GM23338 (cell line): ENCODE data around the gene CD177. TPM values are rescaled to one million over a fixed set of nuclear protein-coding genes. Genes with fewer than 3 reads are reported as not detected.

Experiments
- ATAC-seq: fragments of 200-7000 bp; cut with Tn5 transposase; 3 replicates; pipeline ENCODE4 v1.9.1; 2020
- DNase-seq: peaks from one replicate; pipeline ENCODE4 v3.0.0-alpha.2; 2015; ENCODE audit warnings: low spot score
- H2AFZ ChIP-seq: fragments of 200-600 bp; sonication (generic); 2 replicates; pipeline ENCODE4 v1.8.0; 2016; ENCODE audit warnings: antibody characterized with exemption, mild to moderate bottlenecking, moderate library complexity
- H3F3A ChIP-seq: fragments of 200-600 bp; sonication (generic); replicated peaks from 2 replicates; pipeline ENCODE4 v1.8.0; 2017; ENCODE audit warnings: antibody characterized with exemption, mixed run types, low read depth
- H3K27ac ChIP-seq: fragments of 200-600 bp; sonication (generic); 2 replicates; pipeline ENCODE4 v1.6.1; 2016; ENCODE audit warnings: low read depth
- H3K27me3 ChIP-seq: fragments of 200-600 bp; sonication (generic); 2 replicates; pipeline ENCODE4 v1.8.0; 2016; ENCODE audit warnings: mild to moderate bottlenecking, mixed run types, moderate library complexity; ENCODE audit not compliant: insufficient read depth
- H3K36me3 ChIP-seq: fragments of 200-600 bp; sonication (generic); 2 replicates; pipeline ENCODE4 v1.8.0; 2016; ENCODE audit warnings: mild to moderate bottlenecking; ENCODE audit not compliant: insufficient read depth
- H3K4me1 ChIP-seq: fragments of 200-600 bp; sonication (generic); 2 replicates; pipeline ENCODE4 v1.8.0; 2016; ENCODE audit warnings: mild to moderate bottlenecking, moderate library complexity; ENCODE audit not compliant: insufficient read depth
- H3K4me2 ChIP-seq: fragments of 200-600 bp; sonication (generic); 2 replicates; pipeline ENCODE4 v1.7.1; 2017; ENCODE audit warnings: mixed run types
- H3K4me3 ChIP-seq: fragments of 200-600 bp; sonication (generic); 2 replicates; pipeline ENCODE4 v1.6.1; 2016; ENCODE audit warnings: mixed run types
- H3K79me2 ChIP-seq: fragments of 200-600 bp; sonication (generic); replicated peaks from 2 replicates; pipeline ENCODE4 v1.8.0; 2017; ENCODE audit warnings: mild to moderate bottlenecking; ENCODE audit not compliant: insufficient read depth
- H3K9me2 ChIP-seq: fragments of 200-600 bp; sonication (generic); 2 replicates; pipeline ENCODE4 v1.8.0; 2017; ENCODE audit not compliant: insufficient read depth
- H4K20me1 ChIP-seq: fragments of 200-600 bp; sonication (generic); replicated peaks from 2 replicates; pipeline ENCODE4 v1.8.0; 2017; ENCODE audit warnings: mild to moderate bottlenecking; ENCODE audit not compliant: insufficient read depth
- H3K27ac Mint-ChIP-seq: 2 replicates; pipeline ENCODE4 v1.8.0; 2020; ENCODE audit warnings: inconsistent platforms, mild to moderate bottlenecking, moderate library complexity, mixed read lengths
- H3K27me3 Mint-ChIP-seq: 3 replicates; pipeline ENCODE4 v1.8.0; 2022; ENCODE audit warnings: low read depth, mild to moderate bottlenecking, moderate library complexity, mixed read lengths, inconsistent platforms; ENCODE audit not compliant: insufficient read depth, poor library complexity
- H3K36me3 Mint-ChIP-seq: 3 replicates; pipeline ENCODE4 v1.8.0; 2021; ENCODE audit warnings: low read depth, mild to moderate bottlenecking, inconsistent platforms, moderate library complexity, mixed read lengths
- H3K4me1 Mint-ChIP-seq: 3 replicates; pipeline ENCODE4 v1.8.0; 2020; ENCODE audit warnings: mild to moderate bottlenecking, inconsistent platforms, mixed read lengths
- H3K4me3 Mint-ChIP-seq: 3 replicates; pipeline ENCODE4 v1.8.0; 2021; ENCODE audit warnings: moderate library complexity, mild to moderate bottlenecking, inconsistent platforms, mixed read lengths
- H3K9me3 Mint-ChIP-seq: 3 replicates; pipeline ENCODE4 v1.8.0; 2020; ENCODE audit warnings: moderate library complexity, mild to moderate bottlenecking, inconsistent platforms, mixed read lengths
- CREB1 ChIP-seq: fragments of 250-450 bp; sonication (Bioruptor Pico); IDR thresholded peaks from 2 replicates; pipeline ENCODE4 v1.5.0; 2020; ENCODE audit warnings: low read depth, mild to moderate bottlenecking, moderate library complexity
- EZH2 ChIP-seq: fragments of 200-600 bp; sonication (generic); IDR thresholded peaks from one replicate; pipeline ENCODE4 v1.8.0; 2017; ENCODE audit warnings: antibody characterized with exemption, mild to moderate bottlenecking, low read depth; ENCODE audit not compliant: unreplicated experiment
- EZH2phosphoT487 ChIP-seq: fragments of 200-600 bp; sonication (generic); IDR thresholded peaks from one replicate; pipeline ENCODE4 v1.8.1; 2018; ENCODE audit warnings: antibody characterized with exemption; ENCODE audit not compliant: unreplicated experiment
- JUNB ChIP-seq: IDR thresholded peaks from one replicate; pipeline ENCODE4 v1.6.1; 2016; ENCODE audit warnings: antibody characterized with exemption; ENCODE audit not compliant: unreplicated experiment
- NANOG ChIP-seq: IDR thresholded peaks from 2 replicates; pipeline ENCODE4 v1.6.1; 2016; ENCODE audit warnings: antibody characterized with exemption, borderline replicate concordance
- POLR2AphosphoS5 ChIP-seq: IDR thresholded peaks from 2 replicates; pipeline ENCODE4 v1.6.1; 2016; ENCODE audit warnings: antibody characterized with exemption, low read depth
- STAT1 ChIP-seq: IDR thresholded peaks from one replicate; pipeline ENCODE4 v1.6.1; 2016; ENCODE audit warnings: antibody characterized with exemption; ENCODE audit not compliant: unreplicated experiment
- ZNF114 ChIP-seq: fragments of 250-450 bp; sonication (Bioruptor Pico); IDR thresholded peaks from 2 replicates; pipeline ENCODE4 v1.5.0; 2020; ENCODE audit warnings: mild to moderate bottlenecking, moderate library complexity
- ZNF331 ChIP-seq: fragments of 250-450 bp; sonication (Bioruptor Pico); IDR thresholded peaks from 2 replicates; pipeline ENCODE4 v1.5.0; 2020; ENCODE audit warnings: low read depth, mild to moderate bottlenecking, moderate library complexity
- polyA plus RNA-seq: library from polyadenylated mRNA; unstranded; fragments of >200 nt; fragmentation: Nextera tagmentation; extraction: Ambion mirVana; gene quantifications from 2 replicates; pipeline ENCODE4 v1.2.1, GENCODE V29; 2016
- total RNA-seq: library from RNA; depleted of rRNA; stranded (reverse); fragments of >200 nt; shearing (Covaris generic); gene quantifications from 2 replicates; pipeline ENCODE4 v1.2.3, GENCODE V29; 2014
- TF ChIP-seq, protein P1 (sequence below): fragments of 250-450 bp; sonication (Bioruptor Pico); IDR thresholded peaks from 2 replicates; pipeline ENCODE4 v1.5.0; 2020; ENCODE audit warnings: mild to moderate bottlenecking, moderate library complexity
- TF ChIP-seq, protein P2 (sequence below): IDR thresholded peaks from 2 replicates; pipeline ENCODE4 v1.6.1; 2016; ENCODE audit warnings: antibody characterized with exemption
- TF ChIP-seq, protein P3 (sequence below), 2 experiments: fragments of 200-600 bp in 1 of 2; sonication (generic) in 1 of 2; conservative IDR thresholded peaks; 2 replicates each; pipeline versions ENCODE4 v1.5.1 to v1.6.1; 2016 to 2017; ENCODE audit warnings: antibody characterized with exemption in 2 of 2, low read depth in 2 of 2, mild to moderate bottlenecking in 2 of 2, moderate library complexity in 1 of 2
- TF ChIP-seq, protein P4 (sequence below): IDR thresholded peaks from one replicate; pipeline ENCODE4 v1.6.1; 2018; ENCODE audit warnings: antibody characterized with exemption; ENCODE audit not compliant: unreplicated experiment

Gene CD177
- total and polyA plus RNA-seq, 2 experiments from 2014 or later = 0.50 to 0.90 TPM

DNA sequence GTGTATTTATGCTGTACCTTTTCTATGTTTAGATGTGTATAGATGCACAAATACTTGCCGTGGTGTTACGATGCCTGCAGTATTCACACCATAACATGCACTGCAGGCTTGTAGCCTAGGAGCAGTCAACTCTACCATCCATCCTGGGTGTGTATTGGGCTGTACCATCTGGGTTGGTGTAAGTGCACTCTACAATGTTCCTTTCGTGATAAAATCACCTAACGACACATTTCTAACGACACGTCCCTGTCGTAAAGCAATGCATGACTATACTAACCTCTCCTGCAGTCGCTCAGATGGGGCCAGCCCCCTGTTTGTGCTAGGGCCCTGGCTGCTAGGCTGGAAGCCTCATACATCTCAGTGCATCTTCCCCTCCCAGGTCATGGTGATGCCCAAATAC lies 18.4 kb downstream of the CD177 start (continued):
- TF ChIP-seq, protein P1, sequence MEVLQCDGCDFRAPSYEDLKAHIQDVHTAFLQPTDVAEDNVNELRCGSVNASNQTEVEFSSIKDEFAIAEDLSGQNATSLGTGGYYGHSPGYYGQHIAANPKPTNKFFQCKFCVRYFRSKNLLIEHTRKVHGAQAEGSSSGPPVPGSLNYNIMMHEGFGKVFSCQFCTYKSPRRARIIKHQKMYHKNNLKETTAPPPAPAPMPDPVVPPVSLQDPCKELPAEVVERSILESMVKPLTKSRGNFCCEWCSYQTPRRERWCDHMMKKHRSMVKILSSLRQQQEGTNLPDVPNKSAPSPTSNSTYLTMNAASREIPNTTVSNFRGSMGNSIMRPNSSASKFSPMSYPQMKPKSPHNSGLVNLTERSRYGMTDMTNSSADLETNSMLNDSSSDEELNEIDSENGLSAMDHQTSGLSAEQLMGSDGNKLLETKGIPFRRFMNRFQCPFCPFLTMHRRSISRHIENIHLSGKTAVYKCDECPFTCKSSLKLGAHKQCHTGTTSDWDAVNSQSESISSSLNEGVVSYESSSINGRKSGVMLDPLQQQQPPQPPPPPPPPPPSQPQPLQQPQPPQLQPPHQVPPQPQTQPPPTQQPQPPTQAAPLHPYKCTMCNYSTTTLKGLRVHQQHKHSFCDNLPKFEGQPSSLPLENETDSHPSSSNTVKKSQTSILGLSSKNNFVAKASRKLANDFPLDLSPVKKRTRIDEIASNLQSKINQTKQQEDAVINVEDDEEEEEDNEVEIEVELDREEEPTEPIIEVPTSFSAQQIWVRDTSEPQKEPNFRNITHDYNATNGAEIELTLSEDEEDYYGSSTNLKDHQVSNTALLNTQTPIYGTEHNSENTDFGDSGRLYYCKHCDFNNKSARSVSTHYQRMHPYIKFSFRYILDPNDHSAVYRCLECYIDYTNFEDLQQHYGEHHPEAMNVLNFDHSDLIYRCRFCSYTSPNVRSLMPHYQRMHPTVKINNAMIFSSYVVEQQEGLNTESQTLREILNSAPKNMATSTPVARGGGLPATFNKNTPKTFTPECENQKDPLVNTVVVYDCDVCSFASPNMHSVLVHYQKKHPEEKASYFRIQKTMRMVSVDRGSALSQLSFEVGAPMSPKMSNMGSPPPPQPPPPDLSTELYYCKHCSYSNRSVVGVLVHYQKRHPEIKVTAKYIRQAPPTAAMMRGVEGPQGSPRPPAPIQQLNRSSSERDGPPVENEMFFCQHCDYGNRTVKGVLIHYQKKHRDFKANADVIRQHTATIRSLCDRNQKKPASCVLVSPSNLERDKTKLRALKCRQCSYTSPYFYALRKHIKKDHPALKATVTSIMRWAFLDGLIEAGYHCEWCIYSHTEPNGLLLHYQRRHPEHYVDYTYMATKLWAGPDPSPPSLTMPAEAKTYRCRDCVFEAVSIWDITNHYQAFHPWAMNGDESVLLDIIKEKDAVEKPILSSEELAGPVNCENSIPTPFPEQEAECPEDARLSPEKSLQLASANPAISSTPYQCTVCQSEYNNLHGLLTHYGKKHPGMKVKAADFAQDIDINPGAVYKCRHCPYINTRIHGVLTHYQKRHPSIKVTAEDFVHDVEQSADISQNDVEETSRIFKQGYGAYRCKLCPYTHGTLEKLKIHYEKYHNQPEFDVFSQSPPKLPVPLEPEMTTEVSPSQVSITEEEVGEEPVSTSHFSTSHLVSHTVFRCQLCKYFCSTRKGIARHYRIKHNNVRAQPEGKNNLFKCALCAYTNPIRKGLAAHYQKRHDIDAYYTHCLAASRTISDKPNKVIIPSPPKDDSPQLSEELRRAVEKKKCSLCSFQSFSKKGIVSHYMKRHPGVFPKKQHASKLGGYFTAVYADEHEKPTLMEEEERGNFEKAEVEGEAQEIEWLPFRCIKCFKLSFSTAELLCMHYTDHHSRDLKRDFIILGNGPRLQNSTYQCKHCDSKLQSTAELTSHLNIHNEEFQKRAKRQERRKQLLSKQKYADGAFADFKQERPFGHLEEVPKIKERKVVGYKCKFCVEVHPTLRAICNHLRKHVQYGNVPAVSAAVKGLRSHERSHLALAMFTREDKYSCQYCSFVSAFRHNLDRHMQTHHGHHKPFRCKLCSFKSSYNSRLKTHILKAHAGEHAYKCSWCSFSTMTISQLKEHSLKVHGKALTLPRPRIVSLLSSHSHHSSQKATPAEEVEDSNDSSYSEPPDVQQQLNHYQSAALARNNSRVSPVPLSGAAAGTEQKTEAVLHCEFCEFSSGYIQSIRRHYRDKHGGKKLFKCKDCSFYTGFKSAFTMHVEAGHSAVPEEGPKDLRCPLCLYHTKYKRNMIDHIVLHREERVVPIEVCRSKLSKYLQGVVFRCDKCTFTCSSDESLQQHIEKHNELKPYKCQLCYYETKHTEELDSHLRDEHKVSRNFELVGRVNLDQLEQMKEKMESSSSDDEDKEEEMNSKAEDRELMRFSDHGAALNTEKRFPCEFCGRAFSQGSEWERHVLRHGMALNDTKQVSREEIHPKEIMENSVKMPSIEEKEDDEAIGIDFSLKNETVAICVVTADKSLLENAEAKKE (CRISPR knock-in tag) = no peak

DNA sequence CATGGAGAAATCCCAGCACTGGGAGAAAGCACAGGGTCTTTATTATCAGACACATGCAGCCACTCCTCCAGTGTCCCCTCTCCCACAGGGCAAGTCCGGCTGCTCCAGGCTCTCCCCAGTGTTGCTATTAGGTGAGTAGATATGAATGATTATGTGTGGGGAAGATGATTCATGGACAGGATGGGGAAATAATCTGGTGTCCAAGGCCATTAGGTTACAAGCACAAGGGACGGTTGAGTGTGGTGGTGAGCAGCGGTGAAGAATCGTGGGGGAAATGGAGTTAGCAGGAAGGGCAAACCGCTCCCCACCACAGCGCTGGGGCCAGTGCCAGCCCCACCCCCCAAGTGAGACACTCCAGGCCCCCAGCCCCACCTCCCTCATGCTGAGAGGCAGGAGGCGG lies 19.0 kb downstream of the CD177 start:
- H3K27me3 Mint-ChIP-seq = peaks cover 6% of the 10 kb centered on the region
- H3K79me2 ChIP-seq = no peaks in the 10 kb centered on the region
- no peaks in the 10 kb centered on the region for H3K9me2 ChIP-seq
- no peak overlapping the region for H3K27ac ChIP-seq
- no peaks in the 10 kb centered on the region for H3K36me3 Mint-ChIP-seq
- no peaks in the 10 kb centered on the region for H3K4me1 ChIP-seq
- H2AFZ ChIP-seq = no peak overlapping the region
- ATAC-seq = no peak
- no peak overlapping the region for H3K4me2 ChIP-seq
- H3F3A ChIP-seq = no peaks in the 10 kb centered on the region
- peaks cover 10% of the 10 kb centered on the region for H3K4me1 Mint-ChIP-seq
- no peaks in the 10 kb centered on the region; the same call in 2 of the 3 replicates for H3K9me3 Mint-ChIP-seq
- no peak overlapping the region for H3K4me3 Mint-ChIP-seq
- no peak for DNase-seq
- H3K27ac Mint-ChIP-seq = no peak overlapping the region
- no peaks in the 10 kb centered on the region for H4K20me1 ChIP-seq
- no peaks in the 10 kb centered on the region for H3K36me3 ChIP-seq
- no peak overlapping the region for H3K4me3 ChIP-seq
- no peaks in the 10 kb centered on the region for H3K27me3 ChIP-seq
- no peak for TF ChIP-seq POLR2AphosphoS5
- no peak for TF ChIP-seq CREB1 (CRISPR knock-in tag)
- TF ChIP-seq JUNB = no peak
- TF ChIP-seq STAT1 = no peak
- TF ChIP-seq EZH2 = no peak
- TF ChIP-seq, protein P2, sequence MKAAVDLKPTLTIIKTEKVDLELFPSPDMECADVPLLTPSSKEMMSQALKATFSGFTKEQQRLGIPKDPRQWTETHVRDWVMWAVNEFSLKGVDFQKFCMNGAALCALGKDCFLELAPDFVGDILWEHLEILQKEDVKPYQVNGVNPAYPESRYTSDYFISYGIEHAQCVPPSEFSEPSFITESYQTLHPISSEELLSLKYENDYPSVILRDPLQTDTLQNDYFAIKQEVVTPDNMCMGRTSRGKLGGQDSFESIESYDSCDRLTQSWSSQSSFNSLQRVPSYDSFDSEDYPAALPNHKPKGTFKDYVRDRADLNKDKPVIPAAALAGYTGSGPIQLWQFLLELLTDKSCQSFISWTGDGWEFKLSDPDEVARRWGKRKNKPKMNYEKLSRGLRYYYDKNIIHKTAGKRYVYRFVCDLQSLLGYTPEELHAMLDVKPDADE = no peak
- no peak for TF ChIP-seq ZNF331
- TF ChIP-seq ZNF114 (CRISPR knock-in tag) = no peak
- TF ChIP-seq, protein P3, sequence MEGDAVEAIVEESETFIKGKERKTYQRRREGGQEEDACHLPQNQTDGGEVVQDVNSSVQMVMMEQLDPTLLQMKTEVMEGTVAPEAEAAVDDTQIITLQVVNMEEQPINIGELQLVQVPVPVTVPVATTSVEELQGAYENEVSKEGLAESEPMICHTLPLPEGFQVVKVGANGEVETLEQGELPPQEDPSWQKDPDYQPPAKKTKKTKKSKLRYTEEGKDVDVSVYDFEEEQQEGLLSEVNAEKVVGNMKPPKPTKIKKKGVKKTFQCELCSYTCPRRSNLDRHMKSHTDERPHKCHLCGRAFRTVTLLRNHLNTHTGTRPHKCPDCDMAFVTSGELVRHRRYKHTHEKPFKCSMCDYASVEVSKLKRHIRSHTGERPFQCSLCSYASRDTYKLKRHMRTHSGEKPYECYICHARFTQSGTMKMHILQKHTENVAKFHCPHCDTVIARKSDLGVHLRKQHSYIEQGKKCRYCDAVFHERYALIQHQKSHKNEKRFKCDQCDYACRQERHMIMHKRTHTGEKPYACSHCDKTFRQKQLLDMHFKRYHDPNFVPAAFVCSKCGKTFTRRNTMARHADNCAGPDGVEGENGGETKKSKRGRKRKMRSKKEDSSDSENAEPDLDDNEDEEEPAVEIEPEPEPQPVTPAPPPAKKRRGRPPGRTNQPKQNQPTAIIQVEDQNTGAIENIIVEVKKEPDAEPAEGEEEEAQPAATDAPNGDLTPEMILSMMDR (conservative IDR thresholded peaks at IDR 0.05; ENCODE audit: low read depth in 2 of 2) = no peak
- TF ChIP-seq NANOG = no peak
- TF ChIP-seq, protein P4, sequence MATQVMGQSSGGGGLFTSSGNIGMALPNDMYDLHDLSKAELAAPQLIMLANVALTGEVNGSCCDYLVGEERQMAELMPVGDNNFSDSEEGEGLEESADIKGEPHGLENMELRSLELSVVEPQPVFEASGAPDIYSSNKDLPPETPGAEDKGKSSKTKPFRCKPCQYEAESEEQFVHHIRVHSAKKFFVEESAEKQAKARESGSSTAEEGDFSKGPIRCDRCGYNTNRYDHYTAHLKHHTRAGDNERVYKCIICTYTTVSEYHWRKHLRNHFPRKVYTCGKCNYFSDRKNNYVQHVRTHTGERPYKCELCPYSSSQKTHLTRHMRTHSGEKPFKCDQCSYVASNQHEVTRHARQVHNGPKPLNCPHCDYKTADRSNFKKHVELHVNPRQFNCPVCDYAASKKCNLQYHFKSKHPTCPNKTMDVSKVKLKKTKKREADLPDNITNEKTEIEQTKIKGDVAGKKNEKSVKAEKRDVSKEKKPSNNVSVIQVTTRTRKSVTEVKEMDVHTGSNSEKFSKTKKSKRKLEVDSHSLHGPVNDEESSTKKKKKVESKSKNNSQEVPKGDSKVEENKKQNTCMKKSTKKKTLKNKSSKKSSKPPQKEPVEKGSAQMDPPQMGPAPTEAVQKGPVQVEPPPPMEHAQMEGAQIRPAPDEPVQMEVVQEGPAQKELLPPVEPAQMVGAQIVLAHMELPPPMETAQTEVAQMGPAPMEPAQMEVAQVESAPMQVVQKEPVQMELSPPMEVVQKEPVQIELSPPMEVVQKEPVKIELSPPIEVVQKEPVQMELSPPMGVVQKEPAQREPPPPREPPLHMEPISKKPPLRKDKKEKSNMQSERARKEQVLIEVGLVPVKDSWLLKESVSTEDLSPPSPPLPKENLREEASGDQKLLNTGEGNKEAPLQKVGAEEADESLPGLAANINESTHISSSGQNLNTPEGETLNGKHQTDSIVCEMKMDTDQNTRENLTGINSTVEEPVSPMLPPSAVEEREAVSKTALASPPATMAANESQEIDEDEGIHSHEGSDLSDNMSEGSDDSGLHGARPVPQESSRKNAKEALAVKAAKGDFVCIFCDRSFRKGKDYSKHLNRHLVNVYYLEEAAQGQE = no peak
- no peak for TF ChIP-seq EZH2phosphoT487
